GM04504 (cell line): ENCODE data around the gene STYXL1.
"Not testable (repeated sequence)": the region's sequence is repeated elsewhere in the genome, so short reads cannot be mapped to it uniquely, and the experiment has no call there.

Experiments
- DNase-seq: peaks from one replicate; pipeline ENCODE4 v3.0.0-alpha.2; 2012; ENCODE audit warnings: low read depth

STYXL1 gene, protein sequence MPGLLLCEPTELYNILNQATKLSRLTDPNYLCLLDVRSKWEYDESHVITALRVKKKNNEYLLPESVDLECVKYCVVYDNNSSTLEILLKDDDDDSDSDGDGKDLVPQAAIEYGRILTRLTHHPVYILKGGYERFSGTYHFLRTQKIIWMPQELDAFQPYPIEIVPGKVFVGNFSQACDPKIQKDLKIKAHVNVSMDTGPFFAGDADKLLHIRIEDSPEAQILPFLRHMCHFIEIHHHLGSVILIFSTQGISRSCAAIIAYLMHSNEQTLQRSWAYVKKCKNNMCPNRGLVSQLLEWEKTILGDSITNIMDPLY

DNA sequence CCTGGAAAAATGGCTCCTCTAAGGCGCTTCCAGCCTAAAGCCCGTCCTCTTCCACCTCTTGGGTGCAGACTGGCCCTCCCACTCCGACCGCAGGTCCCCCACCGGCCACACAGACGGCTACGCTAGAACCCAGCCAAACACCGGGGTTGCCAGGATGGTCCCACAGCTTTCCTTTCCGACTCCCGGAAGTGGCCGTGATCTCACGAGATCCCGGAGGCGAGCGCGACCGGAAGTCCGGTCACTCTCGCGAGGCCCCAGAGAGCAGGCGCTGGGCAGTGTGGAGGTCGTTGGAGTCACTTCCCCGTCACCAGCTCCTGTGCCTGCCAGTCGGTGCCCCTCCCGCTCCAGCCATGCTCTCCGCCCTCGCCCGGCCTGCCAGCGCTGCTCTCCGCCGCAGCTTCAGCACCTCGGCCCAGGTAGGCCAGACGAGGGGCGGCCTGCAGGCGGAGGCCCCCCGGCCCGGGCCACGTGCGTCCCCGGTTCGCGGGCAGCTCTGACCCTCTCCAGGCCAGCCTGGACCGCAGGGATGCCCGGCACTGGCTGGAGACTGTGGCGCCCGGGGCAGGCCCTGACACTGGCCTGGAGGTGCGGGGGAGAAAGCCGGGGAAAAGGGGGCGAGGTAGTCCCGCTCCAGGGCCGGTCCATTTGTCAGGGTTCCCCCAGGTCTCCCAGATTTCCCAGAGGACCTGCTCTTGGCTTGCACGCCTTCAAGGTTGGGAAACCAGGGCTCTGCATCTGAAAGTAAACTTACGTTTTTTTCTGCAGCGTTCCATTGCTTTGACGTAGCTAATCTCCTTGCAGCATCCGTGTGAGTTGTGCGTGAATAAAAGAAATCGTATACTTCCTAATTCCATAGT, at the start of gene STYXL1, which contains the start of gene MDH2:
TSS of gene STYXL1 (minus strand) at position 190 of the 857 bp plus-strand sequence. CDS start 17,477 bp downstream, outside the sequence.
TSS of gene MDH2 (plus strand) at position 296 of the 857 bp plus-strand sequence. CDS start at position 351, 55 bp downstream.
- DNase-seq, result peak; percentile 93

DNA sequence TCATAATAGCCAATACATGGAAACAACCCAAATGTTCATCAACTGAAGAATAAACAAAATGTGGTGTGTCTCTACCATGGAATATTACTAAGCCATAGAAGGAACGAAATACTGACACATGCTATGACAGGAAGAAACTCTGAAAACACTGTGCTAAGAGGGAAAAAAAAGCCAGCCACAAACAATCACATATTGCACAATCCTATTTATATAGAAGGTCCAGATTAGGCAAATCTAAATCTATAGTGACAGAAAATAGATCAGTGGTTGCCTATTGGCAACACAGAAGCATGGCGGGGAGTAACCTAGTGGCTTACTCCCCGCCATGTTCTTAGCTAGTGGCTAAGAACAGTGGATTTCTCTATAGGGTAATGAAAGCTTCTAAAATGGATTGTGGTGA, 48.1 kb upstream of the STYXL1 start:
- no peak for DNase-seq

DNA sequence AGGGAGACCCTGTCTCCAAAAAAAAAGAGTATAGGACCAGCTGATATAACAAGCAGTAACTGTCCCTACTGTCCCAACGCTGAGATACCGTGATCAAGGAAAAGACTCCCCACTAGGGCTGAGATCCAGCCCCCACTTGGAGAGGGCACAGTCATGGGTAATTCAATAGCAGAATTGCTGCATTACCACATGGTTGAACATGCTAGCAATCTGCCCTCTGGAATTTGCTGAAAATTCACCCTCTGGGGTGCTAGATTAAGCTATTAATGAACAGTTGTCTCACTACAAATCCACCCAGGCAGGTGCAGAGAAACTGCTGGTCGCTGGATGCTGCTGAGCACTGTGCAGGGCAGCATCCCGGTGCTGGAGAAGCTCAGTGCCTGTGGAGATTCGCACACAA, 46.5 kb upstream of the STYXL1 start:
- not testable (repeated sequence) for DNase-seq

DNA sequence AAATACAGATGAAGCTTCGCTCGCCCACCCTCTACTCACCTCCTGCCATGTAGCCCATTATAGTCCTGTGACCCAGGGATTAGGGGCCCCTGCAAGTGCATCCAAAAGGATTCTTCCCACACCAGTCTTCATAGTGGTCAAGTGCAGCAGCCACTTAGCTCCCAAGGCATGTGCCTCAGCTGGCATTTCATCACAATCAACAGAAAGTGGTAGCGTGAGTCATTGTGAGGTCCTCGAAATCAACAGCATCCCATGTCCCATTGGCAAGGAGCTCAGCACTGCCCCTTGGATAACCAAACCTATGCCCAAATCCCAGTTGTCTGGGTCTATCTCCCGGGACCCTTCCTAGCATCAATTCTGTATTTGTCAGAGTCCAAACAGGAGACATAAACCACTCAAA, 45.7 kb upstream of the STYXL1 start:
- DNase-seq, result not testable (repeated sequence)

DNA sequence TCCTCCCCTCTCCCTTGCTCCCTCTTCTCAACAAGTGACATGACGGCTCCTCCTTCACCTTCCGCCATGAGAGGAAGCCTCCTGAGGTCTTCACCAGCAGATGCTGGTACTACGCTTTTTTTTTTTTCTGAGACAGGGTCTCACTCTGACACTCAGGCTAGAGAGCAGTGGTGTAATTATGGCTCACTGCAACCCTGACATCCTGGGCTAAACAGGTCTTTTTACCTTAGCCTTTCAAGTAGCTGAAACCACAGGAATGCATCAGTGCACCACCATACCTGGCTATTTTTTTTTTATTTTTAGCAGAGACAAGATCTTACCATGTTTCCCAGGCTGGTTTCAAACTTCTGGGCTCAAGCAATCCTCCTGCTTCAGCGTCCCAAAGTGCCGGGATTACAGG, 43.7 kb upstream of the STYXL1 start:
- no peak for DNase-seq

DNA sequence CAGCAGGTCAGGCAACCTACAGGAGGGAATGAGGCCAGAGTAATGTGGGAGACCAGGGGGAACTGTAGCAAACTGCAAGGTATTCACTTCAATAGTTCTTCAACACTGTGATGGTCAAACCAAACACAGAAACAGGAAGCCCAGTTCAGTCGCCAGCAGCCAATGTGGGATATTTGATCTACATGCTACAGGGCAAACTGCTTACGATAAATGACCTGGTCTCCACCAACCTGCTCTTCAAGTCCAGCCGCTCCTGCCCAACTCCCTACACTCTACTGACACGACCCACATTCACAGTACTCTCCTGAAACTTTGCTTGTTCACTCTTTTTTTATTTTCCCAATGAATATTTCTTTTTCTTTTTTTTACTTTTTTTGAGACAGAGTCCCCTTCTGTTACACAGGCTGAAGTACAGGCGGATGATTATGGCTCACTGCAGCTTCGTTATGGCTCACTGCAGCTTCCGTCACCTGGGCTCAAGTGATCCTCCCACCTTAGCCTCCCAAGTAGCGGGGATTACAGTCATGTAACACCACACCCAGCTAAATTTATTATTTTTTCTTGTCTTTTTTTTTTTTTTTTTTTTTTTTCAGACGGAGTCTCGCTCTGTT, 42.2 kb upstream of the STYXL1 start:
- DNase-seq, result no peak

DNA sequence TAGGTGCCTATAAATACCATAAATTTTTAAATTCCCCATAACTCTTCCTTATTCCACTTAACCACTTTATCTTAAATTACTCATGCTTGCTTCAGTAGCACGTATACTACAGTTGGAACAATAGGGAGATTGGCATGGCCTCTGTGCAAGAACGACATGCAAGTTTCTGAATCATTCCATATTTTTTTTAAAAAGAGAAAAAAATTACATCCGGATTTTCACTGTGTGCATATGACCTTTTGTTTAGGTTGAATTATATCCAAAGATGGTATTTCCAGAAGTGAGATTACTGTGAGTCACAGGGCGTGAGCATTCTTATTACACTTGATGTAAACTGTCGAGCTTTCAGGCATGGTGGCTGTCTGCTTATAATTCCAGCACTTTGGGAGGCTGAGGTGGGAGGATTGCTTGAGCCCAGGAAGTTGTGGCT, 39.6 kb upstream of the STYXL1 start:
- peak; percentile 45 for DNase-seq

DNA sequence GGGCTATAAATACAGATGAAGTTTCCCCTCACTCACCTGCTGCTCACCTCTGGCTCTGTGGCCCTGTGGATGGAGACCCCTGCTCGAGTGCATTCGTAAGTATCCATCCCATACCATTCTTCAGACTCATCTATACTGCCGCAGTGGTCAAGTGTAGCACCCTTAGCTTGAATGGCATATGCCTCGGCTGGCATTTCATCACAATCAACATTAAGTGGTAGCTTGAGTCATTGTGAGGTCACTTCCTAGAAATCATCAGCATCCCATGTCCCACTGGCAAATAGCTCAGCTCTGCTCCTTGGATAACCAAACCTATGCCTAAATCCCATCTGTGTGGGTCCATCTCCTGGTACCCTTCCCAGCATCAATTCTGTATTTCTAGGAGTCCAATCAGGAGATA, 38.3 kb upstream of the STYXL1 start:
- DNase-seq, result no peak

DNA sequence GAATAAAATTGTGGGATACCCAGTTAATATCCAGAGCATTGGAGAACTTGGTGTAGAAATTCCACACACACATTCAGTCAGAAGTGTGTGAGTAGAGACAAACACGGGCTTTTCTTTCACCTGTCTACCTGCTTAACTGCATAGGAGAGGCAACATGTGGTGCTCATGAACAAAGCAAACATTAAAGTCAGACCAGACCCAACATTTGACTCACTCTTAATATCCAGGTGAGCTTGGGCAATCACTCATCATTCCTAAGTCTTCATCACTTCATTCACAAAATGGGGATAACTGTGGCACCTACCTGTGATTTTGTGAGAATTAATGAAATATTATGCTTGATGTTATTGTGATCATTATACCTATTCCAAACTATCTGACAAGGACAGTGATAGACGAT, 36.3 kb upstream of the STYXL1 start:
- DNase-seq, result not testable (repeated sequence)

DNA sequence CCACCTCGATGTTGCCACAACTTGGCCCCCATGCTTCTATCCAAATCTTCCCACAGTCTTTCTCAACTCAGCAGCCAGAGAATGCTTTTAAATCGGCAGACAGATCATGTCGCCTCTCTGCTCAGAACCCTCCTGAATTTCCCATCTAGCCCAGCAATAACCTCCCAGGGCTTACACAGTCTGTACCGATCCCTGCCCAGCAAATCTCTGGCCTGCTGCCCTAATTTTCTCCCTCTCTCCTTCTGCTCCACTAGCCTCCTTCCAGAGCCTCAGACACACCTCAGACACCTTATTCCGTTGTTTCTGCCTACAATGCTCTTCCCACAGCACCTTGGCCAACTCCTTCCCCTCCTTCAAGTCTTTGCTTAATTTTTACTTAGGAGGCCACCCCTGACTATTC, 32.4 kb upstream of the STYXL1 start:
- no peak for DNase-seq

DNA sequence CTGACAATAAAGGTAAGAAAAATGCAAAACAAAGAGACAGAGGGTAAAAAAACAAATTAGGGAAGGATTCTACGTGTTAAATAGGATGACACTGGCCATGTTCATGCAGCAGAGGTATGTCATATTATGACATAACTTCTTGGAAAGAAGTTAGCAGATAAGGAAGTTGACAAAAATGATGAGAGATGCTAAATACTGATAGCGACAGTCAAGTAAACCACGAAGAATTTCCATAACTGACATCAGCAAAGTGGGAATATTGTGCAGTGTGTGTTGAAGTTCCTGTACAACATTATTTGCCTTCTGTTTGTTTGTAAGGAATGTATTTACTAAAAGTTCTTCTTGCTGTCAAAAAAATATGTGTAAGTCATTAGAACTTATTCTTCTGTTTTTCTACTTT, 29.6 kb upstream of the STYXL1 start:
- no peak for DNase-seq

DNA sequence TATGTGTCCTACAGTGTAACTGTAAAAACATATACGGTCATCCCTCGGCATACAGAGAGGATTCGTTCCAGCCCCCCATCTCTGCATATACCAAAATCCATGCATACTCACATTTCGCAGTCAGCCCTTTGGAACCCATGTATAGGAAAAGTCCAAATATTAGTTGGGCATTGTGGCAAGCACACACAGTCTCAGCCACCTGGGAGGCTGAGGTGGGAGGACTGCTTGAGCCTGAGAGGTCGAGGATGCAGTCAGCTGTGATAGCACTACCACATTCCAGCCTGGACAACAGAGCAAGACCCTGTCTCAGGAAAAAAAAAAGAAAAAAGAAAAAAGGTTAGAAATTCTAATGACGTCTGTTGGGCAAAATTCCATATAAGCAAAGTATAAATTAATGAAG, 29.2 kb upstream of the STYXL1 start:
- DNase-seq, result no peak

DNA sequence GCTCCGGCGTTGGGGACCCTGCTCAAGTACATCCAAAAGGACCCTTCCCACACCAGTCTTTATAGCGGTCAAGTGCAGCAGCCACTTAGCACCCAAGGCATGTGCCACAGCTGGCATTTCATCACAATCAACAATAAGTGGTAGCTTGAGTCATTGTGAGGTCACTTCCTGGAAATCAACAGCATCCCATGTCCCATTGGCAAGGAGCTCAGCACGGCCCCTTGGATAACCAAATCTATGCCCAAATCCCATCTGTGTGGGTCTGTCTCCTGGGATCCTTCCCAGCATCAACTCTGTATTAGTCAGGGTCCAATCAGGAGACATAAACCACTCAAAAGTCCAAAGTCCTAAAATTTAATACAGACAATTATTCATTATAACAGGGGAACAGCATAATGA, 27.2 kb upstream of the STYXL1 start:
- DNase-seq, result no peak

DNA sequence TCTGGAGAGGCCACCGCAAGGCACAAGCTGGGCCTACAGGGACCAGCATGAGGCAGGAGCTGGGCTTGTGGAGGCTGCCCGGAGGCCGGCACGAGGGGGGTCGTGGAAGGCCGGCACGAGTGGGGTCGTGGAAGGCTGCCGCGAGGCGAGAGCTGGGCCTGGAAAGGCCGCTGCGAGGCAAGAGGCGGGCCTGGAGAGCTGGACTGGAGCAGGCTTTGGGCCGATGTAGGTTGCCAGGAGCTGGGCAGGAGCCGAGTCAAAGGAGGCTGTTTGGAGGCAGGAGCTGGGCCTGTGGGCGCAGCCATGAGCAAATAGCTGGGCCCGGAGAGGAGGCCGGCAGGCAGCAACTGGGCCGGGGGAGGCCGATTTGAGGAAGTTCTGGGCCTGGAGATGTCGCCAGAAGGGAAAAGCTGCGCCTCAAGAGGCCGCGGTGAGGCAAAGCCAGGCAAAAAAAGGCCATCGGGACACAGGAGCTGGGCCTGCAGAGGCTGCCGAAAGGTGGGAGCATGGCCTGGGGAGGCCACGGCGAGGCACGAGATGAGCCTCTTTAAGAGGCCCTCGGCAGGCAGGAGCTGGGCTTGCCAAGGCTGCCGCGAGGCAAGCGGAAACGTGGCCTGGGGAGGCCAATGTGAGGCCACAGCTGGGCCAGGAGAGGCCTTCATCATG, 26.6 kb upstream of the STYXL1 start:
- no peak for DNase-seq

DNA sequence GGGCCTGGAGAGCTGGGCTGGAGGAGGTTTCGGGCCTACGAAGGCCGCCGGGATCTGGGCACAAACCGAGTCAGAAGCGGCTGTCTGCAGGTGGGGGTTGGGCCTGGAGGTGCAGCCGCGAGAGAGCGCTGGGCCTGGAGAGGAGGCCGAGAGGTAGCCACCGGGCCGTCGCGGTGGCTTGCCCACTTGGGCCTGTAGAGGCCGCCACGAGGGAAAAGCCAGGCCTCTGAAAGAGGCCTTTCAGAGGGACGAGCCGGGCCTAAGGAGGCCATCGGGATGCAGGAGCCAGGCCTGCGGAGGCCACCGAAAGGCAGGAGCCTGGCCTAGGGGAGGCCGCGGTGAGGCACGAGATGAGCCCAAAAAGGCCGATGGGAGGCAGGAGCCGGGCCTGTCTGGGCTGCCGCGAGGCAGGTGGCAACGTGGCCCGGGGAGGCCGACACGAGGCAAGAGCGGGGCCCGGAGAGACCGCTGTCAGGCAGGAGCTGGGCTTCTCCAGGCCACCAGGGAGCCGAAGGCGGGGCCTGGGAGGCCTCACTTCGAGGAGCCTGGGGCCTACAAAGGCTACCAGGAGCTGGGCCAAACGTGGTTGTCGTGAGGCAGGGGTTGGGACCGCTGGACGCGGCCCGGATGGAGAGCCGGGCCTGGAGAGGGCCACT, 25.7 kb upstream of the STYXL1 start:
- DNase-seq, result no peak

DNA sequence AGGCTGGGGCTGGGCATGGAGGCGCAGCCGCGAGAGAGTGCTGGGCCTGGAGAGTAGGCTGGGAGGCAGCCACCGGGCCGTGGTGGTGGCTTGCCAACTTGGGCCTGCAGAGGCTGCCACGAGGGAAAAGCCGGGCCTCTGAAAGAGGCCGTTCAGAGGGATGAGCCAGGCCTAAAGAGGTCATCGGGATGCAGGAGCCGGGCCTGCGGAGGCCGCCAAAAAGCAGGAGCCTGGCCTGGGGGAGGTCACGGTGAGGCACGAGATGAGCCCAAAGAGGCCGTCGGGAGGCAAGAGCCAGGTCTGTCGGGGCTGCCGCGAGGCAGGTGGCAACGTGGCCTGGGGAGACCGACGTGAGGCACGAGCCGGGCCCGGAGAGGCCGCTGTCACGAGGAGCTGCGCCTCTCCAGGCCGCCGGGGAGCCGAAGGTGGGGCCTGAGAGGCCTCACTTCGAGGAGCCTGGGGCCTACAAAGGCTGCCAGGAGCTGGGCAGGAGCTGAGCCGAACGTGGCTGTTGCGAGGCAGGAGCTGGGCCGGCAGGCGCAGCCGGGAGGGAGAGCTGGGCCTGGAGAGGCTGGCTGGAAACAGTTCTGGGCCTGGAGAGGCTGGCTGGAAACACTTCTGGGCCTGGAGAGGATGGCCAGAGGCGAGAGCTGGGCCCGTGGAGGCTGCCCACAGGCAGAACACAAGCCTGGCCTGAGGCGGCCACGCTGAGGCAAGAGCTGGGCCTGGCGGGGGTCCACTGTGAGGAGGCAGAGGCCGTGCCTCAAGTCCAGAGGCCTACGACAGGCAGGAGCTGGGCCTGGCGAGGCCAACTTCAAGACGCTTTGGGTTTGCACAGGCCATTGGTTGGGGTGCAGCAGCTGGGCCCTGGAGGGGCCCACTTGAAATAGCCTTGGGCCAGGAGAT, 24.7 kb upstream of the STYXL1 start:
- DNase-seq, result no peak

DNA sequence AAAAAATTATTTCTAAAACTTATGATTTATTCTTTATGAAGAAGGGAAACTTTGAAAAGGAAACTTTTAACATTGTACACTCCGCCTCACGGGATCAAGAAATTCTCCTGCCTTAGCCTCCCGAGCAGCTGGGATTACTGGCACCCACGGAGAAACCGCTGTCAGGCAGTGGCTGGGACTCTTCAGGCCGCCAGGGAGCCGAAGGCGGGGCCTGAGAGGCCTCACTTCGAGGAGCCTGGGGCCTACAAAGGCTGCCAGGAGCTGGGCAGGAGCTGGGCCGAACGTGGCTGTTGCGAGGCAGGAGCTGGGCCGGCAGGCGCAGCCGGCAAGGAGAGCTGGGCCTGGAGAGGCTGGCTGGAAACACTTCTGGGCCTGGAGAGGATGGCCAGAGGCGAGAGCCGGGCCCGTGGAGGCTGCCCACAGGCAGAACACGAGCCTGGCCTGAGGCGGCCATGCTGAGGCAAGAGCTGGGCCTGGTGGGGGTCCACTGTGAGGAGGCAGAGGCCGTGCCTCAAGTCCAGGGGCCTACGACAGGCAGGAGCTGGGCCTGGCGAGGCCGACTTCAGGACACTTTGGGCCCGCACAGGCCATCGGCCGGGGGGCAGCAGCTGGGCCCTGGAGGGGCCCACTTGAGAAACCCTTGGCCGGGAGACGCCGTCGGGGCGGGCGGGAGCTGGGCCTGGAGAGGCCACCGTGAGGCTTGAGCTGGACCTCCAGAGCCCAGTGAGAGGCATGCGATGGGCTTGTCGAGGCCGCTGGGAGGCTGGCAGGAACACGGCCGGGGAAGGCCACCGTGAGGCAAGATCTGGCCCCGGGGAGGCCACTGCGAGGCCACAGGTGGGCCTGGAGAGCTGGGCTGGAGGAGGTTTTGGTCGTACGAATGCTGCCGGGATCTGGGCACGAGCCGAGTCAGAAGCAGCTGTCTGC, 23.8 kb upstream of the STYXL1 start:
- DNase-seq, result no peak

DNA sequence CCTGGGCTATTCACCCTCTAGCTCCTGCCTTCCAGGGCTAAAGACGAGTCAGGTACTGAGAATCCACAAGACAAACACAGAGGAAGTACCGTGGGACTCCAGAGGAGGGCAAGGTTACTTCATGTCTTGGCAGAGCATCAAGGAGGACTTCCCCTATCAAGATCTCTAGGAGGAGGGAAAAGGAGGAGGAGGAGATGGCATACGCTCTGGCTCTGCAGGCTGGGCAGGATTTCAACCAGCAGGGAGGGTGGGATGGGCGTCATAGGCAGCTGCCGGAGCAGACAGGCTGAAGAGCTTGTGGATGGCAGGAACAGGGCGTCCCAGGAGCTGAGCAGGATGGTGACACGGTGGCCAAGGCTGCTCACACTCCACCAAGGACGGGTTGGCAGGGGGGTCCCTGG, 21.4 kb upstream of the STYXL1 start:
- peak; percentile 82 for DNase-seq

DNA sequence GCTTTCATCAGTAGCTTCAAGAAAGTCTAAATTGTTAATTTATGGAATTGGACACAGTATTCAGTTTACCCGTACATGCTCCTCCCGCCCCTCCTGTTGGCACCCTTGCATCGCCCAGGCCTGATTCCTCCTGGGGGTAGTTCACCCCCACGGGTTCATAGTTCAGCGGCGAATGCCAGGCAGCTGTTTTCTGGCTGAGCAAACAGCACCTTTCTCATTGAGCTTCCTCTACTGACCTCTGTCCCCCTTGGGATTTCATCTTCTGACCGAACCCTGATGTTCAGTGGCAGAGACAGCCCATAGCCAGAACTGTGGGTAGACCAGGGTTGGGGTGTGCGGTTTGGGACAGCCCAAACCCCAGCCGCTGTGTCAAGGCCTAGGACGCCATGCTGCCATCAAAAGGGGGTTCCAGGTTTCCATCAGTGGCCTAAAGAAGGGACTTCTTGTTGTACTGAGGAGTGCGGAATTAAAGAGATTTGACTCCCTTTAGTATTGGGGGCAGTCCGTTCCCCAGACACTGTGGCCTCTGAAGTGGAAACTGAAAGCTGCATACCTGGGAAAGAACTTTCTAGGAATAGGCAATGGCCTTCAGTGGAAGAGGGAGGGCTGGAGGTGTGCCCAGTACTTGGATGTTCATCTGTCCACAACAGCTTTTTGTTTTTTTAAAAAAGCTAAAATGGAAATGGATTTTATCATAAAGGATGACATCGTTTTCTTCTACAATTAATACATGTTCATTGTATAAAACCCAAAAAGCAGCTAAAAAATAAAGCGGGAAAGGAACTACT, 19.1 kb upstream of the STYXL1 start:
- DNase-seq, result no peak
